IMR-90 (cell line): Measurements from ENCODE around the gene IGFBP3. TPM values are rescaled to one million over a fixed set of nuclear protein-coding genes. Genes with fewer than 3 reads are reported as not detected.

ENCODE experiments used
- ATAC-seq: fragments of 200-7000 bp; cut with Tn5 transposase; 2 replicates; pipeline ENCODE4 v1.9.1; 2020; ENCODE audit warnings: low read depth, mild to moderate bottlenecking, moderate library complexity
- BruUV-seq: library from RNA; stranded (reverse); fragments of 400-500 nt; replicated peaks from 2 replicates; lab custom pipeline; 2021; lab: Mats Ljungman, UMichigan
- CTCF ChIA-PET: fragments of 300-600 bp; formaldehyde crosslinking; extraction: SDS; loops from one replicate; lab custom pipeline; 2021; ENCODE audit warnings: antibody characterized with exemption; lab: Yijun Ruan, JAX
- POLR2A ChIA-PET: fragments of 300-600 bp; sonication (Branson Sonifier 250); formaldehyde crosslinking; loops from one replicate; lab custom pipeline; 2022; ENCODE audit warnings: antibody characterized with exemption; ENCODE audit not compliant: unreplicated experiment; lab: Charles Lee
- DNase-seq: peaks from one replicate; pipeline ENCODE4 v3.0.0; 2013
- H2AFZ ChIP-seq: replicated peaks from 2 replicates; pipeline ENCODE3; 2013; ENCODE audit warnings: low read length, mild to moderate bottlenecking; ENCODE audit not compliant: poor library complexity
- H2AK5ac ChIP-seq: 2 replicates; pipeline ENCODE4 v1.6.1; 2013; ENCODE audit warnings: low read depth, low read length, inconsistent platforms
- H2AK9ac ChIP-seq: replicated peaks from 2 replicates; pipeline ENCODE3; 2013; ENCODE audit warnings: mild to moderate bottlenecking, low read depth, low read length, moderate library complexity; ENCODE audit not compliant: poor library complexity
- H2BK120ac ChIP-seq: 2 replicates; pipeline ENCODE4 v1.6.1; 2013; ENCODE audit warnings: low read depth, low read length, inconsistent platforms
- H2BK15ac ChIP-seq: 3 replicates; pipeline ENCODE4 v1.6.1; 2013; ENCODE audit warnings: low read depth, low read length, inconsistent platforms
- H2BK20ac ChIP-seq: 2 replicates; pipeline ENCODE4 v1.6.1; 2013; ENCODE audit warnings: low read depth, mild to moderate bottlenecking, inconsistent platforms, low read length, moderate library complexity
- H2BK5ac ChIP-seq: 2 replicates; pipeline ENCODE4 v1.6.1; 2013; ENCODE audit warnings: mild to moderate bottlenecking, low read depth, low read length, inconsistent platforms; ENCODE audit not compliant: poor library complexity, severe bottlenecking
- H3K14ac ChIP-seq: replicated peaks from 2 replicates; pipeline ENCODE4 v1.6.1; 2013; ENCODE audit warnings: low read depth, low read length, inconsistent platforms
- H3K18ac ChIP-seq: 2 replicates; pipeline ENCODE4 v1.6.1; 2013; ENCODE audit warnings: low read depth, low read length, control low read depth
- H3K23ac ChIP-seq: 2 replicates; pipeline ENCODE4 v1.6.1; 2013; ENCODE audit warnings: low read depth, low read length, inconsistent platforms
- H3K27ac ChIP-seq: 2 replicates; pipeline ENCODE4 v1.5.1; 2013; ENCODE audit warnings: mild to moderate bottlenecking, control low read depth, low read length; ENCODE audit not compliant: insufficient read depth
- H3K27me3 ChIP-seq: 2 replicates; pipeline ENCODE4 v1.6.1; 2013; ENCODE audit warnings: low read length; ENCODE audit not compliant: control insufficient read depth, insufficient read depth
- H3K36me3 ChIP-seq: 2 replicates; pipeline ENCODE4 v1.6.1; 2013; ENCODE audit warnings: low read length, mixed read lengths; ENCODE audit not compliant: control insufficient read depth, insufficient read depth
- H3K4ac ChIP-seq: 2 replicates; pipeline ENCODE4 v1.6.1; 2013; ENCODE audit warnings: low read depth, low read length, inconsistent platforms
- H3K4me1 ChIP-seq: 2 replicates; pipeline ENCODE4 v1.6.1; 2013; ENCODE audit warnings: low read length, mixed read lengths; ENCODE audit not compliant: control insufficient read depth, insufficient read depth
- H3K4me2 ChIP-seq: 2 replicates; pipeline ENCODE4 v1.6.1; 2013; ENCODE audit warnings: low read depth, mild to moderate bottlenecking, control low read depth, low read length, moderate library complexity
- H3K4me3 ChIP-seq: 2 replicates; pipeline ENCODE4 v1.5.1; 2013; ENCODE audit warnings: low read depth, mild to moderate bottlenecking, control low read depth, low read length, moderate library complexity; ENCODE audit not compliant: insufficient read depth
- H3K56ac ChIP-seq: 2 replicates; pipeline ENCODE4 v1.6.1; 2013; ENCODE audit warnings: low read length, inconsistent platforms; ENCODE audit not compliant: insufficient read depth; ENCODE audit errors: extremely low read depth
- H3K79me1 ChIP-seq, 2 experiments: 2 replicates each; pipeline ENCODE4 v1.6.1; 2013; ENCODE audit warnings: low read length in 2 of 2, inconsistent platforms in 1 of 2, low read depth in 1 of 2
- H3K9ac ChIP-seq: 2 replicates; pipeline ENCODE4 v1.6.1; 2013; ENCODE audit warnings: low read depth, low read length, control low read depth
- H3K9me1 ChIP-seq: 2 replicates; pipeline ENCODE4 v1.6.1; 2013; ENCODE audit warnings: low read length, inconsistent platforms; ENCODE audit not compliant: insufficient read depth
- H3K9me3 ChIP-seq: 2 replicates; pipeline ENCODE4 v1.6.1; 2013; ENCODE audit warnings: low read length; ENCODE audit not compliant: control insufficient read depth, insufficient read depth
- H4K20me1 ChIP-seq: 2 replicates; pipeline ENCODE4 v1.6.1; 2013; ENCODE audit warnings: low read length, inconsistent platforms; ENCODE audit not compliant: insufficient read depth
- H4K5ac ChIP-seq: 2 replicates; pipeline ENCODE4 v1.6.1; 2013; ENCODE audit warnings: mild to moderate bottlenecking, low read depth, low read length, control low read depth
- H4K8ac ChIP-seq, 2 experiments: 2 replicates each; pipeline ENCODE4 v1.6.1; 2013; ENCODE audit warnings: low read depth in 2 of 2, low read length in 2 of 2, control low read depth in 1 of 2, inconsistent platforms in 1 of 2
- H4K91ac ChIP-seq: 2 replicates; pipeline ENCODE4 v1.6.1; 2013; ENCODE audit warnings: low read depth, low read length, inconsistent platforms; ENCODE audit not compliant: insufficient read depth
- BHLHE40 ChIP-seq: fragments of 150-350 bp; IDR thresholded peaks from 2 replicates; pipeline ENCODE4 v1.6.1; 2016; ENCODE audit warnings: mild to moderate bottlenecking, low read depth, low read length
- CEBPB ChIP-seq: IDR thresholded peaks from 2 replicates; pipeline ENCODE4 v1.6.1; 2012; ENCODE audit warnings: low read depth, low read length, improper control_type of control experiment
- CHD1 ChIP-seq: IDR thresholded peaks from 2 replicates; pipeline ENCODE4 v1.6.1; 2012; ENCODE audit warnings: low read depth, low read length, improper control_type of control experiment
- CTCF ChIP-seq: conservative IDR thresholded peaks from 2 replicates; pipeline ENCODE4 v1.5.1; 2012; ENCODE audit warnings: mild to moderate bottlenecking, low read depth, low read length, improper control_type of control experiment
- MAFK ChIP-seq: IDR thresholded peaks from 2 replicates; pipeline ENCODE4 v1.6.1; 2012; ENCODE audit warnings: low read depth, low read length, improper control_type of control experiment
- MAZ ChIP-seq: IDR thresholded peaks from 2 replicates; pipeline ENCODE4 v1.6.1; 2012; ENCODE audit warnings: low read depth, mild to moderate bottlenecking, low read length, improper control_type of control experiment, moderate library complexity, borderline replicate concordance
- MXI1 ChIP-seq: IDR thresholded peaks from 2 replicates; pipeline ENCODE4 v1.6.1; 2012; ENCODE audit warnings: low read depth, mild to moderate bottlenecking, low read length, moderate library complexity, borderline replicate concordance
- NFE2L2 ChIP-seq: fragments of 150-350 bp; IDR thresholded peaks from 2 replicates; pipeline ENCODE4 v1.6.1; 2016; ENCODE audit warnings: low read depth, mild to moderate bottlenecking, low read length
- POLR2A ChIP-seq: IDR thresholded peaks from 2 replicates; pipeline ENCODE4 v1.6.1; 2012; ENCODE audit warnings: mild to moderate bottlenecking, low read depth, low read length
- RAD21 ChIP-seq: IDR thresholded peaks from 2 replicates; pipeline ENCODE4 v1.6.1; 2012; ENCODE audit warnings: low read length, improper control_type of control experiment
- RCOR1 ChIP-seq: IDR thresholded peaks from 2 replicates; pipeline ENCODE4 v1.6.1; 2012; ENCODE audit warnings: mild to moderate bottlenecking, low read length, improper control_type of control experiment; ENCODE audit not compliant: insufficient replicate concordance
- SMC3 ChIP-seq: fragments of 150-350 bp; IDR thresholded peaks from 2 replicates; pipeline ENCODE4 v1.6.1; 2016; ENCODE audit warnings: low read depth, mild to moderate bottlenecking, antibody characterized with exemption, low read length, moderate library complexity
- WGBS, 2 experiments: methylation state at CpG; one replicate each; pipeline versions ENCODE4 v1.1.5 to v1.1.7; 2013; ENCODE audit warnings: missing lambda C conversion rate in 2 of 2; ENCODE audit not compliant: insufficient read length in 1 of 2; ENCODE audit errors: extremely low coverage in 2 of 2; 5-methylcytosine and 5-hydroxymethylcytosine counted together
- dilution Hi-C: fragments of 300-500 bp; cut with HindIII; formaldehyde crosslinking; loops from one replicate; pipeline ENCODE4 v1.14.3; 2018; ENCODE audit warnings: low sequenced_read_pairs; ENCODE audit not compliant: unreplicated experiment
- in situ Hi-C: fragments of 300-500 bp; cut with MboI; formaldehyde crosslinking; loops from 3 replicates; pipeline ENCODE4 v1.14.3; 2019; ENCODE audit warnings: low sequenced_read_pairs, inconsistent platforms, mixed read lengths
- intact Hi-C: fragments of 100-400 bp; cut with micrococcal nuclease; formaldehyde crosslinking; loops from 2 replicates; pipeline ENCODE4 v1.10.0; 2022
- polyA plus RNA-seq, 3 experiments: library from polyadenylated mRNA; depleted of rRNA; stranded (reverse); fragments of >200 nt; gene quantifications; 2 replicates each; pipeline ENCODE4 v1.2.3, GENCODE V29; 2012; ENCODE audit warnings: low replicate concordance in 1 of 3
- total RNA-seq: library from RNA; depleted of rRNA; stranded (reverse); fragments of >200 nt; gene quantifications from 2 replicates; pipeline ENCODE4 v1.2.3, GENCODE V29; 2012

IGFBP3 gene
- total and polyA plus RNA-seq, 2 of the 4 experiments (the other 2 are of a cell fraction) = 272 to 601 TPM

GRCh38 chr7:45897042-45897690, 23.9 kb downstream of the IGFBP3 start:
- Histone ChIP-seq H3K27me3 (peaks cover 27% of the 10 kb centered on the region), H2BK20ac (no peak overlapping the region), H3K9me1 (no peaks in the 10 kb centered on the region; the same call in 1 of the 2 replicates), H2AFZ (no peak overlapping the region), H3K36me3 (no peaks in the 10 kb centered on the region), H3K9ac (no peak overlapping the region), H3K4me3 (no peak overlapping the region), H2BK120ac (no peak overlapping the region), H2AK5ac (no peak overlapping the region), H3K18ac (no peak overlapping the region), H3K14ac (no peak overlapping the region), H3K79me1 (no peaks in the 10 kb centered on the region), H2BK15ac (no peak overlapping the region), H2BK5ac (no peak overlapping the region), H3K23ac (no peak overlapping the region), H4K91ac (no peak overlapping the region), H4K8ac (no peak overlapping the region), H3K4me2 (no peak overlapping the region), H3K56ac (no peak overlapping the region), H2AK9ac (no peak overlapping the region), H3K27ac (no peak overlapping the region), H4K20me1 (no peaks in the 10 kb centered on the region), H3K4ac (no peak overlapping the region), H4K5ac (no peak overlapping the region), H3K4me1 (no peaks in the 10 kb centered on the region), H3K9me3 (no peaks in the 10 kb centered on the region)
- CTCF ChIA-PET = no interaction called here
- intact Hi-C loops (no loop called here), in situ Hi-C loops (no loop called here), dilution Hi-C loops (no loop called here)
- ATAC-seq (no peak), DNase-seq (peak; percentile 70)
- POLR2A ChIA-PET = no interaction called here
- no TSS peak for BruUV-seq
- no CpG with 5 or more reads among the region's 1 CpG for WGBS, 2 experiments
- TF ChIP-seq CEBPB = no peak
- TF ChIP-seq RAD21 = no peak
- TF ChIP-seq POLR2A = no peak
- TF ChIP-seq MAFK = no peak
- no peak for TF ChIP-seq CTCF
- no peak for TF ChIP-seq NFE2L2
- TF ChIP-seq CHD1 = no peak
- no peak for TF ChIP-seq RCOR1
- no peak for TF ChIP-seq BHLHE40
- TF ChIP-seq MAZ = no peak
- TF ChIP-seq SMC3 = no peak
- no peak for TF ChIP-seq MXI1
